Measurements from ENCODE around the gene FEM1B.
A peak's percentile ranks its signal among the peaks of the same experiment; 100 is the strongest.
"Not testable (repeated sequence)": the region's sequence is repeated elsewhere in the genome, so short reads cannot be mapped to it uniquely, and the experiment has no call there.

The FEM1B gene

GRCh38 chr15:68277603-68278344 lies at the start of gene FEM1B:
Gene FEM1B, plus strand, starts transcription at chr15:68277745. Its CDS starts 673 bp downstream, at chr15:68278418.
- Histone ChIP-seq H3K4me3 (ENCODE audit: low read depth in 1 of 2, low read length in 2 of 2) (peak within 1 kb of the TSS; percentile 83 to 89), H3K27me3 (ENCODE audit: low read depth, low read length) (no peaks in the 10 kb centered on the region), H3K9me3 (ENCODE audit: control insufficient read depth in 1 of 2, low read length in 2 of 2) (no peaks in the 10 kb centered on the region), H3K4me1 (ENCODE audit: control insufficient read depth in 1 of 2, insufficient read depth in 2 of 2, low read length in 2 of 2) (peaks cover 29 to 37% of the 10 kb centered on the region in 2 donors), H3K27ac (ENCODE audit: low read length) (peak within 1 kb of the TSS; percentile 99), H3K36me3 (ENCODE audit: control insufficient read depth in 1 of 2, insufficient read depth in 2 of 2, low read length in 2 of 2) (peaks cover 0 to 12% of the 10 kb centered on the region in 2 donors)

GRCh38 chr15:68228143-68228970 lies 49.2 kb upstream of the FEM1B start:
- Histone ChIP-seq H3K4me3 (ENCODE audit: low read depth in 1 of 2, low read length in 2 of 2) (peak overlapping the region; percentile 58 to 89), H3K27ac (ENCODE audit: low read length) (peak overlapping the region; percentile 23), H3K36me3 (ENCODE audit: control insufficient read depth in 1 of 2, insufficient read depth in 2 of 2, low read length in 2 of 2) (no peaks in the 10 kb centered on the region), H3K4me1 (ENCODE audit: control insufficient read depth in 1 of 2, insufficient read depth in 2 of 2, low read length in 2 of 2) (peaks cover 11 to 22% of the 10 kb centered on the region in 2 donors), H3K27me3 (ENCODE audit: low read depth, low read length) (no peaks in the 10 kb centered on the region), H3K9me3 (ENCODE audit: control insufficient read depth in 1 of 2, low read length in 2 of 2) (no peaks in the 10 kb centered on the region)

- peak overlapping the region; percentile 23 for H3K27ac ChIP-seq (ENCODE audit: low read length)
- no peaks in the 10 kb centered on the region for H3K9me3 ChIP-seq (ENCODE audit: control insufficient read depth in 1 of 2, low read length in 2 of 2)
- H3K27me3 ChIP-seq (ENCODE audit: low read depth, low read length) = no peaks in the 10 kb centered on the region
- H3K36me3 ChIP-seq (ENCODE audit: control insufficient read depth in 1 of 2, insufficient read depth in 2 of 2, low read length in 2 of 2) = no peaks in the 10 kb centered on the region
- peaks cover 11 to 22% of the 10 kb centered on the region in 2 donors for H3K4me1 ChIP-seq (ENCODE audit: control insufficient read depth in 1 of 2, insufficient read depth in 2 of 2, low read length in 2 of 2)
- peak overlapping the region; percentile 58 to 89 for H3K4me3 ChIP-seq (ENCODE audit: low read depth in 1 of 2, low read length in 2 of 2)
These were observed 48.6 kb upstream of the FEM1B start for GRCh38 chr15:68228971-68229385.

- Histone ChIP-seq H3K4me1 (ENCODE audit: control insufficient read depth in 1 of 2, insufficient read depth in 2 of 2, low read length in 2 of 2) (peaks cover 11 to 22% of the 10 kb centered on the region in 2 donors), H3K9me3 (ENCODE audit: control insufficient read depth in 1 of 2, low read length in 2 of 2) (no peaks in the 10 kb centered on the region), H3K27me3 (ENCODE audit: low read depth, low read length) (no peaks in the 10 kb centered on the region), H3K4me3 (ENCODE audit: low read depth in 1 of 2, low read length in 2 of 2) (peak within 1 kb of the TSS; percentile 58 to 89), H3K36me3 (ENCODE audit: control insufficient read depth in 1 of 2, insufficient read depth in 2 of 2, low read length in 2 of 2) (no peaks in the 10 kb centered on the region), H3K27ac (ENCODE audit: low read length) (peak within 1 kb of the TSS; percentile 23)
These were observed 48.0 kb upstream of the FEM1B start, which contains the start of gene CLN6 for GRCh38 chr15:68229386-68230156. Gene CLN6, minus strand, starts transcription at chr15:68229728. Its CDS starts 144 bp downstream, at chr15:68229584.

GRCh38 chr15:68230157-68231100 lies 47.1 kb upstream of the FEM1B start:
- Histone ChIP-seq H3K27me3 (ENCODE audit: low read depth, low read length) (no peaks in the 10 kb centered on the region), H3K4me3 (ENCODE audit: low read depth in 1 of 2, low read length in 2 of 2) (peak overlapping the region; percentile 58 to 89), H3K27ac (ENCODE audit: low read length) (no peak overlapping the region), H3K36me3 (ENCODE audit: control insufficient read depth in 1 of 2, insufficient read depth in 2 of 2, low read length in 2 of 2) (no peaks in the 10 kb centered on the region), H3K9me3 (ENCODE audit: control insufficient read depth in 1 of 2, low read length in 2 of 2) (no peaks in the 10 kb centered on the region), H3K4me1 (ENCODE audit: control insufficient read depth in 1 of 2, insufficient read depth in 2 of 2, low read length in 2 of 2) (peaks cover 11 to 22% of the 10 kb centered on the region in 2 donors)

GRCh38 chr15:68231102-68231818 lies 46.3 kb upstream of the FEM1B start:
- H3K9me3 ChIP-seq (ENCODE audit: control insufficient read depth in 1 of 2, low read length in 2 of 2) = no peaks in the 10 kb centered on the region
- H3K4me3 ChIP-seq (ENCODE audit: low read depth in 1 of 2, low read length in 2 of 2) = no peak overlapping the region
- no peaks in the 10 kb centered on the region for H3K27me3 ChIP-seq (ENCODE audit: low read depth, low read length)
- H3K4me1 ChIP-seq (ENCODE audit: control insufficient read depth in 1 of 2, insufficient read depth in 2 of 2, low read length in 2 of 2) = peaks cover 11 to 22% of the 10 kb centered on the region in 2 donors
- H3K27ac ChIP-seq (ENCODE audit: low read length) = no peak overlapping the region
- H3K36me3 ChIP-seq (ENCODE audit: control insufficient read depth in 1 of 2, insufficient read depth in 2 of 2, low read length in 2 of 2) = no peaks in the 10 kb centered on the region

- Histone ChIP-seq H3K4me1 (ENCODE audit: control insufficient read depth in 1 of 2, insufficient read depth in 2 of 2, low read length in 2 of 2) (peaks cover 11 to 21% of the 10 kb centered on the region in 2 donors), H3K36me3 (ENCODE audit: control insufficient read depth in 1 of 2, insufficient read depth in 2 of 2, low read length in 2 of 2) (no peaks in the 10 kb centered on the region), H3K27me3 (ENCODE audit: low read depth, low read length) (no peaks in the 10 kb centered on the region), H3K27ac (ENCODE audit: low read length) (no peak overlapping the region), H3K9me3 (ENCODE audit: control insufficient read depth in 1 of 2, low read length in 2 of 2) (no peaks in the 10 kb centered on the region), H3K4me3 (ENCODE audit: low read depth in 1 of 2, low read length in 2 of 2) (no peak overlapping the region)
These were observed 45.1 kb upstream of the FEM1B start for GRCh38 chr15:68232449-68232848.

- Histone ChIP-seq H3K4me1 (ENCODE audit: control insufficient read depth in 1 of 2, insufficient read depth in 2 of 2, low read length in 2 of 2) (peaks cover 7 to 16% of the 10 kb centered on the region in 2 donors), H3K4me3 (ENCODE audit: low read depth in 1 of 2, low read length in 2 of 2) (no peak overlapping the region), H3K9me3 (ENCODE audit: control insufficient read depth in 1 of 2, low read length in 2 of 2) (no peaks in the 10 kb centered on the region), H3K27ac (ENCODE audit: low read length) (no peak overlapping the region), H3K27me3 (ENCODE audit: low read depth, low read length) (no peaks in the 10 kb centered on the region), H3K36me3 (ENCODE audit: control insufficient read depth in 1 of 2, insufficient read depth in 2 of 2, low read length in 2 of 2) (no peaks in the 10 kb centered on the region)
These were observed 44.6 kb upstream of the FEM1B start for GRCh38 chr15:68232937-68233336.

GRCh38 chr15:68234060-68234459 lies 43.5 kb upstream of the FEM1B start:
- Histone ChIP-seq H3K36me3 (ENCODE audit: control insufficient read depth in 1 of 2, insufficient read depth in 2 of 2, low read length in 2 of 2) (no peaks in the 10 kb centered on the region), H3K9me3 (ENCODE audit: control insufficient read depth in 1 of 2, low read length in 2 of 2) (no peaks in the 10 kb centered on the region), H3K27me3 (ENCODE audit: low read depth, low read length) (no peaks in the 10 kb centered on the region), H3K4me3 (ENCODE audit: low read depth in 1 of 2, low read length in 2 of 2) (no peak overlapping the region), H3K4me1 (ENCODE audit: control insufficient read depth in 1 of 2, insufficient read depth in 2 of 2, low read length in 2 of 2) (peaks cover 0 to 8% of the 10 kb centered on the region in 2 donors), H3K27ac (ENCODE audit: low read length) (no peak overlapping the region)

GRCh38 chr15:68234520-68234919 lies 43.0 kb upstream of the FEM1B start:
- H3K9me3 ChIP-seq (ENCODE audit: control insufficient read depth in 1 of 2, low read length in 2 of 2); H3K27me3 ChIP-seq (ENCODE audit: low read depth, low read length); H3K4me3 ChIP-seq (ENCODE audit: low read depth in 1 of 2, low read length in 2 of 2); H3K4me1 ChIP-seq (ENCODE audit: control insufficient read depth in 1 of 2, insufficient read depth in 2 of 2, low read length in 2 of 2); H3K27ac ChIP-seq (ENCODE audit: low read length); H3K36me3 ChIP-seq (ENCODE audit: control insufficient read depth in 1 of 2, insufficient read depth in 2 of 2, low read length in 2 of 2): not testable (repeated sequence)
